Keratinocyte (primary cell): ENCODE measurements around the gene ZNF92. TPM values are rescaled to one million over a fixed set of nuclear protein-coding genes. Genes with fewer than 3 reads are reported as not detected.

Source experiments
- DNase-seq: peaks from one replicate; pipeline ENCODE4 v3.0.0-alpha.2; 2011; ENCODE audit warnings: low read depth, missing footprints, low spot score
- FAIRE-seq: peaks from 2 replicates; lab custom pipeline; 2011; peaks lifted over from hg19 to GRCh38; lab: Jason Lieb, UNC
- H2AFZ ChIP-seq: 2 replicates; pipeline ENCODE4 v1.6.0; 2012; ENCODE audit warnings: low read length, control low read depth, inconsistent platforms; ENCODE audit not compliant: control insufficient read depth
- H3K27ac ChIP-seq: 2 replicates; pipeline ENCODE4 v1.5.1; 2011; ENCODE audit warnings: low read length; ENCODE audit not compliant: control insufficient read depth, insufficient read depth
- H3K27me3 ChIP-seq: 3 replicates; pipeline ENCODE4 v1.6.0; 2011; ENCODE audit warnings: low read length; ENCODE audit not compliant: control insufficient read depth, insufficient read depth; ENCODE audit errors: extremely low read depth
- H3K36me3 ChIP-seq, 2 experiments: 2 replicates in 1 of 2; 3 replicates in 1 of 2; pipeline ENCODE4 v1.5.1; 2011; ENCODE audit warnings: low read length in 2 of 2, mild to moderate bottlenecking in 1 of 2; ENCODE audit not compliant: control insufficient read depth in 2 of 2, insufficient read depth in 2 of 2; ENCODE audit errors: extremely low read depth in 1 of 2
- H3K4me1 ChIP-seq: 3 replicates; pipeline ENCODE4 v1.5.1; 2011; ENCODE audit warnings: low read length; ENCODE audit not compliant: control insufficient read depth, insufficient read depth; ENCODE audit errors: extremely low read depth
- H3K4me2 ChIP-seq: 3 replicates; pipeline ENCODE4 v1.6.0; 2011; ENCODE audit warnings: low read depth, low read length; ENCODE audit not compliant: control insufficient read depth, insufficient read depth; ENCODE audit errors: extremely low read depth
- H3K4me3 ChIP-seq, 3 experiments: fragments of 200-600 bp in 1 of 3; sonication (generic) in 1 of 3; 2 replicates in 2 of 3; 3 replicates in 1 of 3; pipeline ENCODE4 v1.5.1; 2011 to 2016; ENCODE audit warnings: low read length in 3 of 3, mild to moderate bottlenecking in 3 of 3, control low read depth in 2 of 3, inconsistent platforms in 1 of 3, low read depth in 1 of 3, mixed read lengths in 1 of 3, mixed run types in 1 of 3, moderate library complexity in 1 of 3; ENCODE audit not compliant: control insufficient read depth in 2 of 3, insufficient read depth in 2 of 3; ENCODE audit errors: extremely low read depth in 1 of 3
- H3K79me2 ChIP-seq: 2 replicates; pipeline ENCODE4 v1.6.0; 2012; ENCODE audit warnings: low read length; ENCODE audit not compliant: control insufficient read depth, insufficient read depth
- H3K9ac ChIP-seq: 3 replicates; pipeline ENCODE4 v1.6.0; 2011; ENCODE audit warnings: low read length; ENCODE audit not compliant: control insufficient read depth, insufficient read depth; ENCODE audit errors: extremely low read depth
- H3K9me1 ChIP-seq: 3 replicates; pipeline ENCODE4 v1.6.0; 2011; ENCODE audit warnings: low read length; ENCODE audit not compliant: control insufficient read depth, insufficient read depth; ENCODE audit errors: extremely low read depth
- H3K9me3 ChIP-seq: 2 replicates; pipeline ENCODE4 v1.5.1; 2012; ENCODE audit warnings: low read depth, low read length; ENCODE audit not compliant: control insufficient read depth
- H4K20me1 ChIP-seq: 3 replicates; pipeline ENCODE4 v1.6.0; 2011; ENCODE audit warnings: low read length; ENCODE audit not compliant: control insufficient read depth, insufficient read depth; ENCODE audit errors: extremely low read depth
- CTCF ChIP-seq, 3 experiments: IDR thresholded peaks in 1 of 3; conservative IDR thresholded peaks in 1 of 3; optimal IDR thresholded peaks in 1 of 3; 2 replicates in 2 of 3; 3 replicates in 1 of 3; pipeline versions ENCODE3 to v1.5.1; 2011; ENCODE audit warnings: low read length in 3 of 3, mild to moderate bottlenecking in 3 of 3, moderate library complexity in 2 of 3, control low read depth in 1 of 3, inconsistent platforms in 1 of 3; ENCODE audit not compliant: insufficient read depth in 2 of 3; ENCODE audit errors: extremely low read depth in 1 of 3
- EZH2 ChIP-seq: IDR thresholded peaks from one replicate; pipeline ENCODE4 v1.6.1; 2012; ENCODE audit warnings: inconsistent platforms, mild to moderate bottlenecking, low read length, moderate library complexity
- dilution Hi-C: fragments of 300-500 bp; cut with MboI; formaldehyde crosslinking; loops from one replicate; pipeline ENCODE4 v1.7.0; 2020; ENCODE audit warnings: low sequenced_read_pairs; ENCODE audit not compliant: extremely low pct_ligation_motif_present
- polyA plus RNA-seq, 5 experiments: library from polyadenylated mRNA; depleted of rRNA in 3 of 5; stranded (reverse) in 3 of 5; stranded (forward) in 1 of 5; unstranded in 1 of 5; fragments of >200 nt; gene quantifications; 1 replicate in 1 of 5; 2 replicates in 3 of 5; 3 replicates in 1 of 5; pipeline versions ENCODE4 v1.2.1 to v1.2.3, GENCODE V29; 2011 to 2012; ENCODE audit warnings: missing spikeins in 2 of 5, low read depth in 1 of 5, low replicate concordance in 1 of 5

Gene ZNF92
- polyA plus RNA-seq, 1 donor (not counting 4 experiments of a cell fraction or from before 2014, with no cell fraction given) = 3.3 TPM

GRCh38 chr7:65382452-65382851, 8.8 kb downstream of the ZNF92 start:
- no peak for TF ChIP-seq CTCF (optimal IDR thresholded peaks at IDR 0.05 in 1 of 3, IDR thresholded peaks at IDR 0.05 in 1 of 3, conservative IDR thresholded peaks at IDR 0.05 in 1 of 3; ENCODE audit: extremely low read depth in 1 of 3, insufficient read depth in 2 of 3, low read length in 3 of 3)
- no peak for TF ChIP-seq EZH2
- Histone ChIP-seq H3K27ac (no peak overlapping the region), H3K9ac (no peak overlapping the region), H3K9me3 (no peaks in the 10 kb centered on the region), H3K4me1 (no peaks in the 10 kb centered on the region), H3K4me2 (no peak overlapping the region), H3K36me3 (no peaks in the 10 kb centered on the region), H3K27me3 (no peaks in the 10 kb centered on the region), H2AFZ (no peak overlapping the region), H3K9me1 (no peaks in the 10 kb centered on the region), H4K20me1 (peaks cover 2% of the 10 kb centered on the region), H3K79me2 (peaks cover 83% of the 10 kb centered on the region), H3K4me3 (no peak overlapping the region)
- DNase-seq (no peak), FAIRE-seq (no peak)
- dilution Hi-C loops = no loop called here

GRCh38 chr7:65387891-65388290, 14.2 kb downstream of the ZNF92 start:
- no peaks in the 10 kb centered on the region for H3K4me1 ChIP-seq
- H2AFZ ChIP-seq = no peak overlapping the region
- FAIRE-seq (no peak), DNase-seq (no peak)
- no peak overlapping the region for H3K27ac ChIP-seq
- H3K4me2 ChIP-seq = no peak overlapping the region
- H3K36me3 ChIP-seq = peaks cover 4 to 5% of the 10 kb centered on the region in 2 experiments
- TF ChIP-seq CTCF (optimal IDR thresholded peaks at IDR 0.05 in 1 of 3, IDR thresholded peaks at IDR 0.05 in 1 of 3, conservative IDR thresholded peaks at IDR 0.05 in 1 of 3; ENCODE audit: extremely low read depth in 1 of 3, insufficient read depth in 2 of 3, low read length in 3 of 3) (no peak), EZH2 (no peak)
- H3K4me3 ChIP-seq = no peak overlapping the region
- no peaks in the 10 kb centered on the region for H3K9me3 ChIP-seq
- no peaks in the 10 kb centered on the region for H3K27me3 ChIP-seq
- peaks cover 2% of the 10 kb centered on the region for H4K20me1 ChIP-seq
- dilution Hi-C loops = no loop called here
- H3K9ac ChIP-seq = no peak overlapping the region
- H3K79me2 ChIP-seq = peaks cover 43% of the 10 kb centered on the region
- H3K9me1 ChIP-seq = no peaks in the 10 kb centered on the region
